ENCODE measurements around the gene KLHDC4. TPM values are rescaled to one million over a fixed set of nuclear protein-coding genes. Genes with fewer than 3 reads are reported as not detected.

Gene KLHDC4
- total and polyA plus RNA-seq, 2 donors from 2014 or later, result 25.0 to 42.2 TPM

- intact Hi-C loops (cut with DNase I), result no loop called here
- no peak overlapping the region for H3K4me3 ChIP-seq (ENCODE audit: low read length in 3 of 3)
- H3K4me1 ChIP-seq (ENCODE audit: control insufficient read depth in 2 of 3, insufficient read depth in 2 of 3, low read depth in 1 of 3, low read length in 3 of 3), result no peaks in the 10 kb centered on the region
- DNase-seq (no peak), FAIRE-seq (no peak)
- H3K9ac ChIP-seq (ENCODE audit: low read length in 3 of 3), result no peak overlapping the region
- H3K27ac ChIP-seq (ENCODE audit: low read depth in 2 of 2, low read length in 2 of 2), result no peak overlapping the region
- H3K27me3 ChIP-seq (ENCODE audit: control insufficient read depth, insufficient read depth, low read length), result no peaks in the 10 kb centered on the region
- H3K36me3 ChIP-seq (ENCODE audit: control insufficient read depth in 2 of 3, insufficient read depth in 3 of 3, low read length in 3 of 3), result peaks cover 0 to 19% (median 12%) of the 10 kb centered on the region in 3 donors
- H3K9me3 ChIP-seq (ENCODE audit: control insufficient read depth in 2 of 3, insufficient read depth in 1 of 3, low read length in 3 of 3), result no peaks in the 10 kb centered on the region
- TF ChIP-seq CTCF (IDR thresholded peaks at IDR 0.05; ENCODE audit: borderline replicate concordance, extremely low read depth, insufficient read depth), result no peak
Measured at GRCh38 chr16:87757841-87758426, 7.9 kb downstream of the KLHDC4 start.

DNA sequence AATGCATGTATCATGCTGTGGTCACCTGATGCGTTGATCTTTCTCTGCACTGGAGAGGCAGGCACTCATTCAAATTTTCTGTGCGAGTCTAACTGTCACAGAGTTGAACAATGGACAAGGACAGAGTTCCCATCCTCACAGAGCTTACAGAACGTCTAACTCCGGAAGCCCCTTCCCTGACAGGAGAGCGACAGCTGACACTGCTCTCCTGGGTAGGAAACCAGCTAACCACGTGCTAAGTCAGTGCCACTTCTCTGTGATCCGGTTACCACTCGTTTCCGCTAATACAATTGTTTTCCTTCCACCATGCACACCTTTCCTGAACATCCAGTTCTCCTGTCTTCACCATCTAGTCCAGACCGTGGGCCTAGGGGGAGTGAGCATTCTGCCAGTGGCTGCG is 11.3 kb downstream of the KLHDC4 start:
- intact Hi-C loops (cut with DNase I), result no loop called here
- DNase-seq (no peak), FAIRE-seq (no peak)
- Histone ChIP-seq H3K4me3 (ENCODE audit: low read length in 3 of 3) (no peak overlapping the region), H3K36me3 (ENCODE audit: control insufficient read depth in 2 of 3, insufficient read depth in 3 of 3, low read length in 3 of 3) (peaks cover 3 to 25% (median 15%) of the 10 kb centered on the region in 3 donors), H3K4me1 (ENCODE audit: control insufficient read depth in 2 of 3, insufficient read depth in 2 of 3, low read depth in 1 of 3, low read length in 3 of 3) (no peaks in the 10 kb centered on the region), H3K27me3 (ENCODE audit: control insufficient read depth, insufficient read depth, low read length) (no peaks in the 10 kb centered on the region), H3K9ac (ENCODE audit: low read length in 3 of 3) (no peak overlapping the region), H3K27ac (ENCODE audit: low read depth in 2 of 2, low read length in 2 of 2) (no peak overlapping the region), H3K9me3 (ENCODE audit: control insufficient read depth in 2 of 3, insufficient read depth in 1 of 3, low read length in 3 of 3) (no peaks in the 10 kb centered on the region)
- no peak for TF ChIP-seq CTCF (IDR thresholded peaks at IDR 0.05; ENCODE audit: borderline replicate concordance, extremely low read depth, insufficient read depth)

DNA sequence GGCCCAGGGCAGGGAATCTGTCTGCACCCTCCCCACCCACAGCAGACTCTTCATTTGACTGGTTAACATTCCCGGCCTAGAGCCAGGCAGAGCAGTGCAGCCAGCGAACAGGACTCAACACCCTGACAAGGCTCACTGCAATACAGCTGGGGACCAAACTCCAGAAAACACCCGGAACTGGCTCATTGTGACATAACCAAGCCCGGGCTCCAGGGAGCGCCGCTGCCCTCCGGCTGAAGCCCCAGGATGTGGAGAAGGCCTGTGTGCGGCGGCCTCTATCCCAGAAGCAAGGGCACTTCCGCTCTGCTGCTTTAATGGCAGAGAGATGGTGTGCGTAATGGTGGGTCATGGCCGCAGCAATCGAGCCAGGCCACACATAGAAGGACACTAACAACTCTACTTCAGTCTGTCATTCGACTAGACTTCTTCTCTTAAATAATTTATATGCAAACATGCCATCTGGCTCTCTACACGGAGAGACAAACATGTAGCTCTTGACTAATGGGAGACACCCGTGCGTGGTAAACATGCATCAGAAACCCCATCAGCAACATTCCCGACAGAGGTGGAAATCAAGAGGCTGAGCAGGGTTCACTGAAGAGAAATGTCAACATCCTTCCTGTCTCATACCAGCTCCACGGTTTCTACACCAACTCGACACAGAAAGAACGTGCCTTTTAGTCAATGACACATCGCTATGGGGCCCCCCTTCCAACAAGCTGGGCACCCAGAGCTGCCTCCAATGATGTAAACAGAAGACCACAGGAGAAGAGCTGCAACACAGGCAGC is 18.0 kb downstream of the KLHDC4 start:
- no peak overlapping the region for H3K4me3 ChIP-seq (ENCODE audit: low read length in 3 of 3)
- no peaks in the 10 kb centered on the region for H3K9me3 ChIP-seq (ENCODE audit: control insufficient read depth in 2 of 3, insufficient read depth in 1 of 3, low read length in 3 of 3)
- no peak for TF ChIP-seq CTCF (IDR thresholded peaks at IDR 0.05; ENCODE audit: borderline replicate concordance, extremely low read depth, insufficient read depth)
- no peak overlapping the region for H3K27ac ChIP-seq (ENCODE audit: low read depth in 2 of 2, low read length in 2 of 2)
- intact Hi-C loops (cut with DNase I), result no loop called here
- H3K27me3 ChIP-seq (ENCODE audit: control insufficient read depth, insufficient read depth, low read length), result no peaks in the 10 kb centered on the region
- H3K9ac ChIP-seq (ENCODE audit: low read length in 3 of 3), result no peak overlapping the region
- no peak for DNase-seq
- H3K36me3 ChIP-seq (ENCODE audit: control insufficient read depth in 2 of 3, insufficient read depth in 3 of 3, low read length in 3 of 3), result peaks cover 5 to 28% (median 23%) of the 10 kb centered on the region in 3 donors
- FAIRE-seq, result no peak
- H3K4me1 ChIP-seq (ENCODE audit: control insufficient read depth in 2 of 3, insufficient read depth in 2 of 3, low read depth in 1 of 3, low read length in 3 of 3), result no peaks in the 10 kb centered on the region
